ENCODE data around the gene AAMP.
A peak's percentile ranks its signal among the peaks of the same experiment; 100 is the strongest.

AAMP gene

GRCh38 chr2:218272531-218273212 is 2.7 kb upstream of the AAMP start:
- no peak overlapping the region for H3K27ac ChIP-seq (ENCODE audit: low read depth, low read length)
- no peaks in the 10 kb centered on the region for H3K27me3 ChIP-seq (ENCODE audit: low read length)
- H2AFZ ChIP-seq (ENCODE audit: low read depth, low read length, severe bottlenecking): no peak overlapping the region
- H3K4me2 ChIP-seq (ENCODE audit: low read depth, low read length, poor library complexity, severe bottlenecking): no peak overlapping the region
- no peaks in the 10 kb centered on the region for H3F3A ChIP-seq (ENCODE audit: insufficient read depth)
- H3K4me3 ChIP-seq (ENCODE audit: insufficient read depth, low read length, poor library complexity, severe bottlenecking): no peak overlapping the region
- H3K9ac ChIP-seq (ENCODE audit: low read length): no peak overlapping the region
- H3K9me2 ChIP-seq (replicated peaks; ENCODE audit: insufficient read depth, low read length): no peaks in the 10 kb centered on the region
- H3K79me2 ChIP-seq (ENCODE audit: insufficient read depth, low read length): peaks cover 7% of the 10 kb centered on the region
- no peaks in the 10 kb centered on the region for H3K36me3 ChIP-seq (ENCODE audit: low read length)
- TF ChIP-seq CTCF (IDR thresholded peaks at IDR 0.05; ENCODE audit: insufficient read depth, low read length, poor library complexity, severe bottlenecking) (peak; percentile 94), EZH2phosphoT487 (conservative IDR thresholded peaks at IDR 0.05; ENCODE audit: low read length) (no peak)
- H3K9me3 ChIP-seq (ENCODE audit: insufficient read depth, low read length): no peaks in the 10 kb centered on the region
- no peaks in the 10 kb centered on the region for H4K20me1 ChIP-seq (ENCODE audit: low read depth, low read length)

GRCh38 chr2:218271865-218272530 is 2.1 kb upstream of the AAMP start:
- no peak overlapping the region for H2AFZ ChIP-seq (ENCODE audit: low read depth, low read length, severe bottlenecking)
- H3K4me3 ChIP-seq (ENCODE audit: insufficient read depth, low read length, poor library complexity, severe bottlenecking): no peak overlapping the region
- H3K4me2 ChIP-seq (ENCODE audit: low read depth, low read length, poor library complexity, severe bottlenecking): peak overlapping the region; percentile 95
- no peaks in the 10 kb centered on the region for H3K9me2 ChIP-seq (replicated peaks; ENCODE audit: insufficient read depth, low read length)
- H3F3A ChIP-seq (ENCODE audit: insufficient read depth): no peaks in the 10 kb centered on the region
- no peak for TF ChIP-seq CTCF (IDR thresholded peaks at IDR 0.05; ENCODE audit: insufficient read depth, low read length, poor library complexity, severe bottlenecking)
- TF ChIP-seq EZH2phosphoT487 (conservative IDR thresholded peaks at IDR 0.05; ENCODE audit: low read length): no peak
- H4K20me1 ChIP-seq (ENCODE audit: low read depth, low read length): no peaks in the 10 kb centered on the region
- H3K9me3 ChIP-seq (ENCODE audit: insufficient read depth, low read length): no peaks in the 10 kb centered on the region
- no peak overlapping the region for H3K9ac ChIP-seq (ENCODE audit: low read length)
- no peaks in the 10 kb centered on the region for H3K27me3 ChIP-seq (ENCODE audit: low read length)
- H3K27ac ChIP-seq (ENCODE audit: low read depth, low read length): no peak overlapping the region
- peaks cover 7% of the 10 kb centered on the region for H3K79me2 ChIP-seq (ENCODE audit: insufficient read depth, low read length)
- H3K36me3 ChIP-seq (ENCODE audit: low read length): no peaks in the 10 kb centered on the region

DNA sequence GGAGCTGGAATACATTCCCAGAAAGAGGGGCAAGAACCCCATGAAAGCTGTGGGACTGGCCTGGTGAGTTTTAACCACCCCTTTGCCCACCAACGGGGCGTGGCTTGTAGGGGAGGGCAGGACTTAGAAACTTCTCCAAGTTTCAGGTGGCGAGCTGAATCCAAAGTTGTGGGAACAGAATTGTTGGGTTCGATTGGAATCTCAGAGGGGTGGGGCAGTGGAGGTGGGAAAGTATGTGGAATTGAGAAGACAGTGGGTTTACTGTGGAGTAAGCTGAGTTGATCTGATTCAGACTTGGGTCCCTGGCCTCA is 1.5 kb upstream of the AAMP start:
- H3K27me3 ChIP-seq (ENCODE audit: low read length): no peaks in the 10 kb centered on the region
- no peak overlapping the region for H3K27ac ChIP-seq (ENCODE audit: low read depth, low read length)
- TF ChIP-seq EZH2phosphoT487 (conservative IDR thresholded peaks at IDR 0.05; ENCODE audit: low read length) (no peak), CTCF (IDR thresholded peaks at IDR 0.05; ENCODE audit: insufficient read depth, low read length, poor library complexity, severe bottlenecking) (no peak)
- peaks cover 7% of the 10 kb centered on the region for H3K79me2 ChIP-seq (ENCODE audit: insufficient read depth, low read length)
- H3K9ac ChIP-seq (ENCODE audit: low read length): peak overlapping the region; percentile 82
- no peaks in the 10 kb centered on the region for H3F3A ChIP-seq (ENCODE audit: insufficient read depth)
- H3K4me3 ChIP-seq (ENCODE audit: insufficient read depth, low read length, poor library complexity, severe bottlenecking): peak overlapping the region; percentile 96
- peak overlapping the region; percentile 95 for H3K4me2 ChIP-seq (ENCODE audit: low read depth, low read length, poor library complexity, severe bottlenecking)
- H2AFZ ChIP-seq (ENCODE audit: low read depth, low read length, severe bottlenecking): no peak overlapping the region
- H3K9me3 ChIP-seq (ENCODE audit: insufficient read depth, low read length): no peaks in the 10 kb centered on the region
- H3K36me3 ChIP-seq (ENCODE audit: low read length): no peaks in the 10 kb centered on the region
- no peaks in the 10 kb centered on the region for H4K20me1 ChIP-seq (ENCODE audit: low read depth, low read length)
- H3K9me2 ChIP-seq (replicated peaks; ENCODE audit: insufficient read depth, low read length): no peaks in the 10 kb centered on the region

All from SU-DHL-6 (cell line).